22Rv1 (cell line): ENCODE data around the gene SMCO2.

Experiments used
- CTCF ChIP-seq: fragments of 450-650 bp; IDR thresholded peaks from 2 replicates; pipeline ENCODE4 v1.5.1; 2017; ENCODE audit warnings: mild to moderate bottlenecking
- ZFX ChIP-seq: fragments of 450-650 bp; IDR thresholded peaks from 2 replicates; pipeline ENCODE4 v1.6.1; 2017; ENCODE audit warnings: antibody characterized with exemption, borderline replicate concordance

DNA sequence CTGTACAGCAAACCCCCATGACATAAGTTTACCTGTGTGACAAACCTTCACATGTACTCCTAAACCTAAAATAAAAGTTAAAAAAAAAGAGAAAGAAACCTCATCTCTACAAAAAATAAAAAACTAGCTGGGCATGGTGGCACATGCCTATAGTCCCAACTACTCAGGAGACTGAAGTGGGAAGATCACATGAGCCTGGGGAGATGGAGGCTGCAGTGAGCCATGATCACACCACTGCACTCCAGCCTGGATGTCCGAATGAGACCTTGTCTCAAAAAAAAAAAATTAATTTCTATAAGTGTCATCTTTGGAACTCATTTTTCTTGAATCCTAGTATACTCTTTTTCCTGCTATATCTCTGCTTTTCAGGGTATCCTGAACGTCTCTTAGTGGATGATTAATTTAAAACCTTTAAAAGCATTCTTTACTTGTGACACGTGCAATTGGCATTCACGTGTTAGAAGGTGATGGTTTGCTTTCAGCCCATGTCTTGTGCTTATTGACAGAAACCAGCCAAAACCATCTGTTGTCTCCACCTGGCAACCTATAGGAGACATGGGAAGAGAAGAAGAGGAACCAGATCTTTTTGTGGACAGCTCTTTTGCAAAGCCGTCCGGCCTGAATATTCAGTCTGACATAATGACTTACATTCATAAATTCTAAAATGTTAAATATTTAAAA, 46.9 kb downstream of the SMCO2 start:
- TF ChIP-seq CTCF, result no peak
- no peak for TF ChIP-seq ZFX
